GM19372 (cell line): ENCODE data around the gene NCKAP1.
"Not testable (repeated sequence)": the region's sequence is repeated elsewhere in the genome, so short reads cannot be mapped to it uniquely, and the experiment has no call there.

Experiments used
- ATAC-seq: cut with Tn5 transposase; IDR thresholded peaks from one replicate; pipeline ENCODE4 v1.9.1; 2021; ENCODE audit warnings: mild to moderate bottlenecking, low read depth, moderate library complexity; ENCODE audit not compliant: unreplicated experiment

Gene NCKAP1, protein sequence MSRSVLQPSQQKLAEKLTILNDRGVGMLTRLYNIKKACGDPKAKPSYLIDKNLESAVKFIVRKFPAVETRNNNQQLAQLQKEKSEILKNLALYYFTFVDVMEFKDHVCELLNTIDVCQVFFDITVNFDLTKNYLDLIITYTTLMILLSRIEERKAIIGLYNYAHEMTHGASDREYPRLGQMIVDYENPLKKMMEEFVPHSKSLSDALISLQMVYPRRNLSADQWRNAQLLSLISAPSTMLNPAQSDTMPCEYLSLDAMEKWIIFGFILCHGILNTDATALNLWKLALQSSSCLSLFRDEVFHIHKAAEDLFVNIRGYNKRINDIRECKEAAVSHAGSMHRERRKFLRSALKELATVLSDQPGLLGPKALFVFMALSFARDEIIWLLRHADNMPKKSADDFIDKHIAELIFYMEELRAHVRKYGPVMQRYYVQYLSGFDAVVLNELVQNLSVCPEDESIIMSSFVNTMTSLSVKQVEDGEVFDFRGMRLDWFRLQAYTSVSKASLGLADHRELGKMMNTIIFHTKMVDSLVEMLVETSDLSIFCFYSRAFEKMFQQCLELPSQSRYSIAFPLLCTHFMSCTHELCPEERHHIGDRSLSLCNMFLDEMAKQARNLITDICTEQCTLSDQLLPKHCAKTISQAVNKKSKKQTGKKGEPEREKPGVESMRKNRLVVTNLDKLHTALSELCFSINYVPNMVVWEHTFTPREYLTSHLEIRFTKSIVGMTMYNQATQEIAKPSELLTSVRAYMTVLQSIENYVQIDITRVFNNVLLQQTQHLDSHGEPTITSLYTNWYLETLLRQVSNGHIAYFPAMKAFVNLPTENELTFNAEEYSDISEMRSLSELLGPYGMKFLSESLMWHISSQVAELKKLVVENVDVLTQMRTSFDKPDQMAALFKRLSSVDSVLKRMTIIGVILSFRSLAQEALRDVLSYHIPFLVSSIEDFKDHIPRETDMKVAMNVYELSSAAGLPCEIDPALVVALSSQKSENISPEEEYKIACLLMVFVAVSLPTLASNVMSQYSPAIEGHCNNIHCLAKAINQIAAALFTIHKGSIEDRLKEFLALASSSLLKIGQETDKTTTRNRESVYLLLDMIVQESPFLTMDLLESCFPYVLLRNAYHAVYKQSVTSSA

DNA sequence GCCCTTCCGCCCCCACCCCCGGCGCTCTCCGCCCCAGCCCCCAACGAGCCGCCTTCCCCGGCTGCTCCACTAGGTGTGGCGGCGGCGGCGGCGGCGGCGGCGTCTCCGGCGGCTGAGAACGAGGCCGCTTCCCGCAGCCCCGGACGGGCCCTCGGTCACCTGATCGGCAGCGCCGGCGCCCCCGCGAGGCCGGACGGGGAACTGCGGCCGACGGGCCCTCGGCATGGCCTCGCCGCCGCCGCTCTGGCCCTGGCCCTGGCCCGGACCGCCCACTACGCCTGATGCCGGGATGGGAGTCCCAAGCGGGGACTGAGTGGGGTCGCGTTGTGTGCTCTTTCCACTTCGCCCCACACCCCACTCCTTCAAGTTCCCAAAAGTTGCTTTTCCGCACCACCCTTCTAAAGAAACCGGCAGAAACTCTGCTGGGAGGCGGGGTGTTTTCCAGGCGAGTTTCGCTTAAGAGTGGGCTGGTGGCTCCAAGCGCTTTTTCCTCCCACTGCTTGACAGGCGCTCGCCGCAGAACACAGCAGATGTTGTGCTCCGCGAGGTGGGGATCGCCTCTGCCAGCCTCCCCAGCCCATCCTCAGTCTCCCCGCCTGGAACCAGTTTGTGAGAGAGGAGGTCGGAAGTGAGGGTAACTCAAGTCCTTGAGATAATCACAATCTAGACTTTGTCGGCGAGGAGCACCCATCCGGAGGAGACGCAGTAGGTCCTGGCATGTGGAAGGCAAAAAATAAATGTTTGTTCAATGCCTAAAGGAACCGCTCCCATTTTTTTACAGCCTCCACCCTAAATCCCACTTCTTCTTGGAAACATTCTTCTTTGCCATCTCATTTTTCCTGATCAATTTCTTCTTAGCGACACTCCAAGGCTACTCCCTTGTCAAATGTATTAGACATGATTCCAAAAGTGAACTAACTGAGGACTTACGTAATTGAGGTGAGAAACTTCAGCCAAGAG, at the start of gene NCKAP1:
Gene NCKAP1 (minus strand): TSS at position 117 of the 960 bp plus-strand sequence. CDS start 358 bp downstream, outside the sequence.
- ATAC-seq: peak; percentile 56

DNA sequence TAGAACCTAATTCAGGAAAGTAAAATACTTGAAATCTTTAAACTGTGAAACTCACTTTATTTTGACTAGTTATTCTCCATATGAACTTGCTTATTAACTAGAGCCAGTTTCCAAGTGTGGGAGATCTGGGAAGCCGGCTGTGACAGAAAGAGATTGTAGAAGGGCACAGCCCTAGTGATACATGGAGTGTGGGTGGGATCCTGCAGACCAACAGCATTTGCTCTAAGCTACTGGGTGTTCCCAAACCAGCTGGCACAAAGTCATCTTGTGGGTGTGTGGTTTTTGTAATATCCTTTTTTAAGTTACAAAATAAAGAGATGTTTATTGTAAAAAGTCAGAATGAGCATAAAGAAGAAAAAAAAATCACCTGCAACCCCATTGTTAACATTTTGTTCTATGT, 43.7 kb upstream of the NCKAP1 start:
- no peak for ATAC-seq

DNA sequence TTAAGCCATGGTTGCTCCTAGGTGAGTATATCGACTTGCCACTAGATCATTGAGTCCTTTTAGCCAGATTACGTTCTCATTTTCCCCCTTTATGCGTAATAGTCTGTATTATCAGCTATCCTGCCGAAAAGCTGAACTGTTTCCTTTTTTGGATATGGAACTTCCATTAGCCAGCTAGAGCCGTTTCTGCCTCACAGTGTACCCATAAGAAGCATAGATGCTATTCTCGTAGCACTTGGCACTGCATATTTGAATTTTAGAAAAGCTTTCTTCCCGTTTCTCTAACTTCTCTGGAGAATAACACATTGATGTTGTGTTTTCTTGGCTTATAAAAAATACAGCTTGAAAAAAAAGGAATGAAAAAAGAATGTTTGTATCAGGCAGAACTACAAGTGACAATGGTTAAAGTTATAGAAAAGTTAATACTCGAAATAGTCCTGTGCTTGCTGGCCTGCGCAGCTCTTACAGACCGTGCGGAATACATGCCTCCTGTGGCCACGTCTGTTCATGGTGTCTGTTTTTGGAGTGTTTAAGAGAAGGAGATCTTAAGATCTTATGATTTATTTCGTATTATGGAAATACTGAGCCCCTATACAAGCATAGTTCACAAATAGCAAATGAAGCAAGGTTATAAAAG, 41.0 kb upstream of the NCKAP1 start:
- peak; percentile 24 for ATAC-seq

DNA sequence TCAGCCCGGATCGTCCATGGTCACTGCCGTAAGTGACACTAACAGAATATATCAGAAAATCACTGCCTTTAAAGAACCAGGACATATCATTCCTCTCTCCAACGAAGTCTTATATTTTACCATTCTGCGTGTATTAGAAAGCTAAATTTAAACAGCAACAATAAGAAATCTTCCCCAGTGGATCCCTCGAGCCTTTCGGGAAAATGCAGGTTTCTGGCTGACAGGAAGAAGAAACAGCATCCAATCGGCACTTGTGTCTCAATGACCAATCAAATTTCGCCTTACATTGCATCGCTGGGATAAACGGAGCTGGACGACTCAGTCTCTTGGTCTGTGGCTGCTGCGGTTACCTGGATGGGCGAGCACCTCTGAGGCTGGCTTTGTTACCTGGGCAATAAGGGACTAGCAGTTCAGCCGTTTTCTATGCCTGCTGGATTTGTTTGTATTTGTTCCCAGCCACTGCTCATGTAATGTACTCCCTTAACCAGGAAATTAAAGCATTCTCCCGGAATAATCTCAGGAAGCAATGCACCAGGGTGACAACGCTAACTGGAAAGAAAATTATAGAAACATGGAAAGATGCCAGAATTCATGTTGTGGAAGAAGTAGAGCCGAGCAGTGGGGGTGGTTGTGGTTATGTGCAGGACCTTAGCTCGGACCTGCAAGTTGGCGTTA, 40.3 kb upstream of the NCKAP1 start, which contains the start of gene DUSP19:
Gene DUSP19 (plus strand): TSS at position 284 of the 675 bp plus-strand sequence. CDS start 187 bp downstream, at position 471.
- peak; percentile 90 for ATAC-seq

DNA sequence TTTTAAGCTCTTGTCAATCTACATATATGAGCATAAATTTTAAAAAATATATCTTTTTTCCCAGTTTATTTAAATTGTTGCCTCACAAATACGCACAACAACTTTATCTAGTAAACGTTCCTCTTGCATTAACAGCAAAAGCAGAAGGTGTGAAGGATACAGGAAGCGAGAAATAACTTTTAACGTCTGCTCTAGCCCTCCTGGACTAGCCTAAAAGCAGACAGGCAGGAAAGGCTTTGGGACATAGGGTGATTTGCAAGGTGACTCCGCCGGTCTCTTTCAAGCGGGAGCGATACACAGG, 39.9 kb upstream of the NCKAP1 start:
- ATAC-seq: no peak

DNA sequence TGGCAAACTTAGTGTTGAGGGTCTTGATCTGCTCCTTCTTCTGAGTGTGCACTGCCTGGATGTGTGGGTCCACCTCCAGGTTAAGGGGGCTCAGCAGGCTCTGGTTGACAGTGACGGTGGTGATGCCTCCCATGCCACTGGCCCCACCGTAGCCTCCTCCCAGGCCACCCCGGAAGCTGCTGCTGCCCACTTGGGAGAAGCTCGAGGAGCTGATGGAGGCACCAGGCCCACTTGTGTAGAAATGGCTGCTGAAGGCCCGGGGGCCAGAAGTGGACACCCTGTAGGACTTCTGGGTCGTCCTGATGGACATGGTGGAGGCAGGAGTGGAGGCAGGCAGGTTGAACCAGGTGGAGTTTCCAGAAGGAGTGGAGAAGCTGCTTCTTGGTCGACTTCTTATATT, 33.9 kb upstream of the NCKAP1 start:
- ATAC-seq: no peak

DNA sequence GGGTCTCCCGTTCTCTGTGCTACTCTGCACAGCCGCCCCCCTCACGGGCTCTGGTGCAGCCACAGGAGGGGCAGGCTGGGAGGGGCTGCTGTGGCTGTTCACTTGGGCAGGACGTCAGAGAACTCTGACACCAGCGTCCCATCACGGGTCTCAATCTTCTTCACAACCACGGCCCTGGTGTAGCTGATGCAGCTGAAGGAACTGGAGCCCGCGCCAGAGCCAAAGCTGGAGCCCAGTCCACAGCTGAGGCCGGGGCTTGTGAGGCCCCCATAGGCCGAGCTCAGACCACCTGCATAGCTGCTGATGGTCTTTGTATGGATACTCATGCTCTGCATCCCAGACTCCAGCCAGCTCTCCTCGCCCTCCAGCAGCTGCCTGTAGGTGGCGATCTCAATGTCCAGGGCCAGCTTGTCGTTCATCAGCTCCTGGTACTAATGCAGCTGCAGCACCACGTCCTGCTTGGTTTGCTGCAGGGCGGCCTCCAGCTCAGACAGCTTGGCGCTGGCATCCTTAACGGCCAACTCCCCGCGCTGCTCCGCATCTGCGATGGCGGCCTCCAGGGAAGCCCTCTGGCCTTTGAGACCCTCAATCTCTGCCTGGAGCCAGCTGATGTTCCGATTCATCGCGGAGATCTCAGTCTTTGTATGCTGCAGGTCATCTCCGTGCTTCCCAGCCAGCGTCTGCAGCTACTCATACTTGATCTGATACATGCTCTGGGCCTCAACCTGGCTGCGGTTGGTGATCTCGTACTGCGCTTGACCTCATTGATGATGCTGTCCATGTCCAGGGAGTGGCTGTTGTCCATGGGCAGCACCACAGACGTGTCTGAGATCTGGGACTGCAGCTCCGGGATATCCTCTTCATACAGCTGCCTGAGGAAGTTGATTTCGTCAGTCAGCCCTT, 32.9 kb upstream of the NCKAP1 start:
- ATAC-seq: no peak

DNA sequence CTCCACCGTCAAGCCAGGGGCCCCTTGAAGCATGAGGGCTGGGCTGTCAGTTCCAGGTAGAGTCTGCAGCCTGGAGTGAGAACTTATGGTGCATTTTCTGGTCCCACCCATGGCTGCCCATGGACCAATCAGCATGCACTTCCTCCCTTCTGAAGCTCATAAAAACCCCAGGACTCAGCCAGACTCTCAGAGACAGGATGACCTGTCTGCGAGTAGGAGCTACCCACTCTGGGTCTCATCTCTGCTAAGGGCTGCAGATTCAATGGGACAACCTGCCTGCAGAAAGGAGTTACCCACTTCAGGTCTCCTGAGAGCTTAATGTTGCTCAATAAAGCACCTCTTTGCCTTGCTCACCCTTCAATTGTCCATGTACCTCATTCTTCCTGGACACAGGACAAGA, 30.9 kb upstream of the NCKAP1 start:
- ATAC-seq: no peak

DNA sequence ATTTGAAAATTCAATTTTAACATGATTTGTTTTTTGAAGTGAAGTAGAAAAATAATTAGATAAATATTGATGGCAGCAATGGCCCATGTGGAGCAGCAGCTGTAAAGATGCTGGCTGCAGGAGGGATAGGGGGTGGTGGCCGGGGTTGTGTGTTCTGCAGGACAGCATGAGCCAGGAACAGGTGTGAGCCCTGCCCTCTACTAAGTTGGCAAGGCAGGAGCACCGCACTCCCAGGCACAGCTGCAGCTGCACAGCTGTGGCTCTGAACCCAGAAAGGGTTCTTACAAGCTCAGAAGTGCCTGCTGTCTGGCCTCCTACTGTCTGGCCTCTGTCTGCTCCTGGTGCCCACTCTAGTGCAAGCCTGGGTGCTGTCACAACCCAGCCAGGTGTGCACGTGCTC, 30.3 kb upstream of the NCKAP1 start:
- no peak for ATAC-seq

DNA sequence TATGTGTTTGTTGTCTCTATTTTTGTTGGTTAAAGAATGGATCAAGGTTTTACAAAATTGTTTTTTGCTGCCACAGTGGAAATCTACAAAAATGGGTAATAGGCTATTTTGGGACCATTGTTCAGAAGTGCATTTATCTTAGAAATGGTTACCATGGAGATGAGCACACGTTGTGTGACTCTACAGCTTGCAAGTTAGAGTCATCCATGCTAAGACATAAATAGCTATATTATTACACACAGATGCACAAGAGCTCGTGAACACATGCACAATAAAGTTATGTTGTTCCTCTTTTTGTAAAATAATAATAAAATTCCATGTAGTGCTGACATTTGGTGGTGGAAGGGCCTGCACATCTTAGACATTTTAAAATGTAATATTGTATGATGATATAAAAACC, 24.8 kb upstream of the NCKAP1 start:
- ATAC-seq: no peak

DNA sequence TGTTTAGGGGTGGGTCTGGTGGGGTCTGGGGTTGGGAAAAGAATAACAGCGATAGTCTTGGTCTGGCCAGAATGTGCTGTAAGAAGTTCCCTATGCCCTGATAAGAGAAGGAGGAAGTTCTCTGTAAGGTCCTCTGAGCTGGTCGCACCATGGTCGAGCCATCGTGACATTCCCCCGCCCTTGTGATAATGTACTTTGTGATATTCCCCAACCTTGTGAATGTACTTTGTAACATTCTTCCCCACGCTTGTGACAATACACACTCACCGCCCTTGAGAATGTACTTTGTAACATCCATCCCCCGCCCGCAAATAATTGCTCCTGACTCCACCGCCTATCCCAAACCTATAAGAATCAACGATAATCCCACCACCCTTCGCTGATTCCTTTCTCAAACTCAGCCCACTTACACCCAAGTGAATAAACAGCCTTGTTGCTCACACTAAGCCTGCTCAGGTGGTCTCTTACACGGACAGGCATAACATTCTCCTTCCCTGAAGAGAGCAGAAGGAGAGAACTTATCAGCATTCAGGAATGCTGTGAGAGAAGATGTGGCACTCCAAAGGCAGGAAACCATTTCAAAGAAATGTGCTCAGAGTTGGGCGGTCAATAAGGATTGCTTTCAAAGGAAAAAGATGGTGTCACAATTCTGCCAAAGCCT, 22.4 kb upstream of the NCKAP1 start:
- no peak for ATAC-seq

DNA sequence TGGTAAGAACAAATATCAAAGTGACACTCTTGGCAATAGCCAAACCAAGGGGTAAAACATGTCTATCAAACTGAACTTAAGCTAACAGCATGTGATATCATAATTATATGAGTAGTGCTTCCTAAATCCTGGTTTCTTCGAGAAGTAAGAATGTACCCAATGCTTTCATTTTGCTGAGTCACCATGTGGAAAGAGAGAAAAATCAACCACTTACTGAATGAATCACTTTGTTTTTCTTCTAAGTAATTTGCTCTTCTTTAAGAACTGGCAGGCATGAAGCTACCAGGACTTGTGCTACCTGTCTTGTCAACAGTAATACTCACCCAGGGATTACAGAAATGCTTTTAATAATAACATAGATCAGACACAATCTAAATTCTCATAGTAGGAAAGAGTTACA, 21.3 kb upstream of the NCKAP1 start:
- ATAC-seq: no peak

DNA sequence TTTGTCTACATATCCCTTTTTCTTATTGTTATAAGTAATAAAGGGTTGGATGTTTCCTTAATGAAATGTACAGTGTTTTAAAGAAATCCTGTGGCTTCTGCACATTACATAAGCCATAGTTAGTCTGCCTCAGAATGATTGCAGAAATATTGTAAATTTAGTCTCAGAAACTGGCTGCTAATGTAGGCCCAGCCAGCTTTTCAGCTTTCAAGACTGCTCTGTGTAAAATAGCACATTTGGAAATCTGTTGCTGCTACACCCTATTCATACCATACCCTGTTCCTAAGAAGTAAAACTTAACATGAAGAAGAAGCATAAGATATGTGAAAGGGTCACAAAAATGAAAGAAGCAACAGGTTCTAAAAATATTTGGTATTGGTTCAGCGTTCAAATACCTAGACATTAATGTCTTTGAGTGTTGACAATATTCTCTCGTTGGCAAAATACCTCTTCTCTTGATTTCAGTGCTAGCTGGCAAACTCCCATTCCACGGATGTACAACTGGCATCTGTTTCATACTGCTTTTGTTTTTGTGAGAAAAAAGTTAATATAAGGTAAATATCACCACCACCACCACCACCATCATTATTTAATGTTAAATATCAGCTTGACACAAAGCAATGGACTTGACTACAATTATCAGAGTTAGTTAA, 19.2 kb upstream of the NCKAP1 start:
- ATAC-seq: peak; percentile 25

DNA sequence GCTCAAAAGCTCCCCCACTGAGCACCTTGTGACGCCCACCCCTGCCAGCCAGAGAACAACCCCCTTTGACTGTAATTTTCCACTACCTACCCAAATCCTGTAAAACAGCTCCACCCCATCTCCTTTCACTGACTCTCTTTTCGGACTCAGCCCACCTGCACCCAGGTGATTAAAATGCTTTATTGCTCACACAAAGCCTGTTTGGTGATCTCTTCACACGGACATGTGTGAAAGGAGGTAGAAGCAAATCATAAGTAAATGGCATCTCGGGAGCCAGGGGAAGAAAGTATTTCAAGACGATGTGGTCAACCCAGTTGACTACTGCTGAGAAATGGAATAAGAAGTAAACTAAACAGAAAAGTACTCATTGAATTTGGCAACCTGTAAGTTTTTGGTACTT, 11.2 kb upstream of the NCKAP1 start:
- no peak for ATAC-seq

DNA sequence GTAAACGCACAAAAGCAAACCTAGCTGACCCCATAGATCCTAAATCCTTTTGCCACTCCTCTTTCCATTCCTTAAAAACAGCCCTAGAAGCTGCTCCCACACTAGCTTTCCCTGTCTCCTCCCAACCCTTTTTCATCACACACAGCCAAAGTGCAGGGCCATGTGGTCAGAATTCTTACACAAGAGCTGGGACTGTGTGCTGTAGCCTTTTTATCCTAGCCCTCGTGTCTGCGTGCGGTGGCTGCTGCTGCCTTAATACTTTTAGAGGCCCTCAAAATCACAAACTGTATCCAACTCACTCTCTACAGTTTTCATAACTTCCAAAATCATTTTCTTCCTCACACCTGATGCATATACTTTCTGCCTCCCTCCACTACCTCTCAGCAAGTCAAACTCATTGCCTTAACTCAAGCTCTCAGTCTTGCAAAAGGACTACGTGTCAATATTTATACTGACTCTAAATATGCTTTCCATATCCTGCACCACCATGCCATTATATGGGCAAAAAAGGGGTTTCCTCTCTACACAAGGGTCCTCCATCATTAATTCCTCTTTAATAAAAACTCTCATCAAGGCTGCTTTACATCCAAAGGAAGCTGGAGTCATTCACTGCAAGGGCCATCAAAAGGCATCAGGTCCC, 9.3 kb upstream of the NCKAP1 start:
- not testable (repeated sequence) for ATAC-seq

DNA sequence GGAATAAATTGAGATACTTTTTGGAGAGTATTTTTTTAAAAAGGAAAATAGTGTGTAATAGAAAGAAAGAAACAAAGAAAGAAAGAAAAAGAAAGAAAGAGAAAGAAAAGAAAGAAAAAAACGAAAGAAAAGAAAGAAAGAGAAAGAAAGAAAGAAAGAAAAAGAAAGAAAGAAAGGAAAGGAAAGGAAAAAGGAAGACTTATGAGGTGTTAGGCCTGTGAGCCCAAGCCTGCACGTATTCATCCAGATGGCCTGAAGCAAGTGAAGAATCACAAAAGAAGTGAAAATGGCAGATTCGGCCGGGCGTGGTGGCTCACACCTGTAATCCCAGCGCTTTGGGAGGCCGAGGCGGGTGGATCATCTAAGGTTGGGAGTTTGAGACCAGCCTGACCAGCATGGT, 5.3 kb upstream of the NCKAP1 start:
- ATAC-seq: not testable (repeated sequence)
